GM06990 (cell line): Measurements from ENCODE around the gene ERVMER34-1.

Experiments used
- DNase-seq: peaks from one replicate; pipeline ENCODE4 v3.0.0-alpha.2; 2011; ENCODE audit not compliant: insufficient read length; ENCODE audit errors: extremely low read depth
- H3K27me3 ChIP-seq: replicated peaks from 2 replicates; pipeline ENCODE4 v1.6.0; 2011; ENCODE audit warnings: low read length; ENCODE audit not compliant: control insufficient read depth, insufficient read depth
- H3K36me3 ChIP-seq: 2 replicates; pipeline ENCODE4 v1.5.1; 2011; ENCODE audit warnings: low read length; ENCODE audit not compliant: control insufficient read depth, insufficient read depth
- H3K4me3 ChIP-seq: replicated peaks from 2 replicates; pipeline ENCODE4 v1.5.1; 2011; ENCODE audit warnings: low read depth, mild to moderate bottlenecking, control low read depth, low read length
- CTCF ChIP-seq: IDR thresholded peaks from 2 replicates; pipeline ENCODE4 v1.5.1; 2011; ENCODE audit warnings: low read length, control low read depth, mild to moderate bottlenecking, inconsistent platforms; ENCODE audit not compliant: insufficient read depth, poor library complexity, severe bottlenecking

Gene ERVMER34-1

DNA sequence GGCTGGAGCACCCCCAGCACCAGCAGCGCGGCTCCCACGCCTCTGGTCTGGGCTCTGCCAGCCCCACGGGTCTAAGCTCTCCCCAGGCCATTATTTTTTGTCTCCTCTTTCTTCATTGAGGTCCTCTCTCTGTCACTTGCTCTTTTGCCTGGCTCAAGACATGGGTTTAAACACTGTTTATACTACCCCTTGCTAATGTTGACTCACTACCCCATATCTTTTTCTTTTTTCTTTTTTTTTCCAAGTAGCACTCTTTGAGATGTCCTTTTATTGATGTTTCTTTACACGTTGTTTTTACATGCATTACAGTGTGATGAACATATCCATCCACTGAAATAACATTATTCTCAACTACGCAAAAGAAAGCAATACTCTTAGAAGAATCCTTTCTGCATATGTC, 1.7 kb upstream of the ERVMER34-1 start:
- DNase-seq = no peak
- H3K36me3 ChIP-seq = no peaks in the 10 kb centered on the region
- no peak for TF ChIP-seq CTCF
- H3K27me3 ChIP-seq = no peaks in the 10 kb centered on the region; the same call in 1 of the 2 replicates
- no peak overlapping the region for H3K4me3 ChIP-seq

DNA sequence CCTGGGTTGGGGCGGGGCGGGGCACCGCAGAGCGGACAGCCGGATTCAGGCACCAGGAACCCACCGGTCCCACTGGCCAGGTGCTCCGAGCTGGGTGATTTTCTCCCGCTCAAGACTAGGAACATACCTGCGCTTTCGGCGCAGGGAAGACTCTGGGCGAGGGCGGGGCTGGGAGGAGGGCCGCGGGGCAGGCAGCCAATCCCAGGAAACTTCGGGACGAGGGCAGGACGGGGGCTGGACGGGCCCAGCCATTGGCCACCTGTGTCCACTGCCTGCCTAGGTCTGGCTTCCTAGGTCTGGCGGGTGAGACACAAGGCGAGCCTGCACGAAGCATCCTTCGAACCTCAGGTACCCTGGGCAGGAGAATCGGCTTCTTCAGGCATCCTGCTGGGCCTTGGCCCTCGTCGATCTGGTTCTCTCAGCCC, 274 bp upstream of the ERVMER34-1 start:
- Histone ChIP-seq H3K36me3 (no peaks in the 10 kb centered on the region), H3K4me3 (no peak overlapping the region), H3K27me3 (no peaks in the 10 kb centered on the region; the same call in 1 of the 2 replicates)
- TF ChIP-seq CTCF = no peak
- DNase-seq = no peak

- H3K4me3 ChIP-seq = no peak overlapping the region
- no peaks in the 10 kb centered on the region; the same call in 1 of the 2 replicates for H3K27me3 ChIP-seq
- H3K36me3 ChIP-seq = no peaks in the 10 kb centered on the region
- TF ChIP-seq CTCF = no peak
- DNase-seq = no peak
These were observed 1.0 kb downstream of the ERVMER34-1 start for GRCh38 chr4:52750213-52750612.

DNA sequence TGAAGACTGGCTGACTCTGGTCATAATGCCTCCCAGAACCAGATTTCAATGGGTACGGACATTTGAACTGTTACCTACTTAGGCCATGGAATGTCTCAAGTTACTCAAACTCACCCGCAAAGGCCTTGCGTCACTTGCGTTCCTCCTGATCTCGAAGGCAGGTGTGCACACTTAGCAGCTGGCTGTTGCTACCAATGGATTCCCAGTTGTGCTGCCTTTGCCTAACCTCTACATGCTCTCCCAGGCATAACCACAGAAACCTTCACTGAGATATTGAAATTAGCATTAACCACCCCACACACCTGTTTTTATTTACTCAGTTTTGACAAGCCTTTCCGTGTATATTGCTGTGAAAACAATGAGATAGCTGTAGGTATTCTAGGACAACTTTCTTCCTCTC, 2.8 kb downstream of the ERVMER34-1 start:
- no peak for DNase-seq
- no peak for TF ChIP-seq CTCF
- Histone ChIP-seq H3K27me3 (no peaks in the 10 kb centered on the region; the same call in 1 of the 2 replicates), H3K36me3 (no peaks in the 10 kb centered on the region), H3K4me3 (no peak overlapping the region)

GRCh38 chr4:52744588-52744987, 6.6 kb downstream of the ERVMER34-1 start:
- no peak overlapping the region for H3K4me3 ChIP-seq
- H3K27me3 ChIP-seq = no peaks in the 10 kb centered on the region
- H3K36me3 ChIP-seq = no peaks in the 10 kb centered on the region
- no peak for TF ChIP-seq CTCF
- no peak for DNase-seq

DNA sequence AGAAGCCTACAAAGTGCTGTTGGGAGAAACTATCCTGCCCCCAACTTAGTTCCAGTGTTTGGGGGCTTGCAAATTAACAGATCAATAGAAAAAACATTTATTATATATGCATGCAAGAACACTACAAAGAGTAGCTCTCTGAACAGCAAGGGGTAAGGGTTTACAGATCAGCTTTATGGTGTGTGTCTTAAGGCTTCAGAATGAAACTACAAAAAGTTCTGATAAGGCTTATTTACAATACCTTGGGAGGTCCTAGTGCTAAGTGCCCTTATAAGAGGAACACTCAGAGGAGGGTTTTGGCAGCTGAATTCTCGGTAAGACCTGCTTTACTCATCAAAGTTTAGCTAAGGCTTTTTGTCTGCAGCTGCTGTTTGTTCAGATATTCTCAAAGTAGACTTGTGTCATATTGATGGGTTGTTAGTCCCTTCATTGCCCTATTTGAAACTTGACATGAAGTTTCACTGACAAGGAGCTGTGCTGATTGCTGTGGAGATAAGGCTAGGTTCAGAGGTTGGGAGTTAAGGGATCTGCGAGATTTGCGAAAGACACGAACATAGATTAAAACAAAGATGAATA, 7.7 kb downstream of the ERVMER34-1 start:
- Histone ChIP-seq H3K36me3 (no peaks in the 10 kb centered on the region), H3K4me3 (no peak overlapping the region), H3K27me3 (no peaks in the 10 kb centered on the region)
- DNase-seq = no peak
- no peak for TF ChIP-seq CTCF
